Measurements from ENCODE around the gene SLC2A6. TPM values are rescaled to one million over a fixed set of nuclear protein-coding genes. Genes with fewer than 3 reads are reported as not detected.

Gene SLC2A6
- total RNA-seq, 1 experiment from 2014 or later, result 18.7 TPM

- no peak overlapping the region for H4K91ac ChIP-seq (ENCODE audit: insufficient read length, low read depth, low read length)
- H3K9me3 ChIP-seq (ENCODE audit: control insufficient read depth, low read depth, low read length), result no peaks in the 10 kb centered on the region
- Mint-ChIP-seq H3K36me3 (ENCODE audit: insufficient read depth in 1 of 3, low read depth in 3 of 3) (peaks cover 11 to 20% (median 12%) of the 10 kb centered on the region in 3 experiments; a peak in 6 of 7 replicates), H3K27ac (no peak overlapping the region), H3K4me1 (peaks cover 4 to 11% of the 10 kb centered on the region in 2 experiments), H3K27me3 (ENCODE audit: low read depth) (peaks cover 7% of the 10 kb centered on the region), H3K9me3 (no peaks in the 10 kb centered on the region), H3K4me3 (no peak overlapping the region)
- no peak overlapping the region for H3K4ac ChIP-seq (ENCODE audit: low read depth, low read length)
- no peak for DNase-seq
- H3K4me2 ChIP-seq (ENCODE audit: insufficient read depth, insufficient read length, low read length), result no peak overlapping the region
- no CpG with 5 or more reads among the region's 27 CpGs for WGBS (ENCODE audit: extremely low coverage, insufficient read length, low lambda C conversion rate)
- no peaks in the 10 kb centered on the region; the same call in 1 of the 2 replicates for H3K79me2 ChIP-seq (ENCODE audit: insufficient read depth, low read length)
- no peak overlapping the region for H3T11ph ChIP-seq (ENCODE audit: low read length)
- H4K8ac ChIP-seq (replicated peaks; ENCODE audit: insufficient read length, low read depth, low read length), result no peak overlapping the region
- H2BK20ac ChIP-seq (ENCODE audit: low read depth, low read length, poor library complexity, severe bottlenecking), result no peak overlapping the region
- no peaks in the 10 kb centered on the region for H3K27me3 ChIP-seq (ENCODE audit: insufficient read depth, low read length)
- H3K23ac ChIP-seq (ENCODE audit: insufficient read length, low read depth, low read length), result no peak overlapping the region
- no peak overlapping the region for H2AK5ac ChIP-seq (ENCODE audit: insufficient read length, low read length)
- H3K14ac ChIP-seq (ENCODE audit: insufficient read depth, low read length), result no peak overlapping the region
- no peak overlapping the region for H2AFZ ChIP-seq (ENCODE audit: low read length)
- H2BK12ac ChIP-seq (ENCODE audit: insufficient read length, low read depth, low read length), result no peak overlapping the region
- H2BK15ac ChIP-seq (ENCODE audit: low read depth, low read length), result no peak overlapping the region
- H3K4me1 ChIP-seq (ENCODE audit: insufficient read depth, low read length), result 0 out of 2 replicates have a peak, but pooled peaks cover 2% of the 10 kb centered on the region
- H2BK5ac ChIP-seq (ENCODE audit: insufficient read length, low read length), result no peak overlapping the region
- no peak overlapping the region for H4K5ac ChIP-seq (ENCODE audit: insufficient read length, low read depth, low read length)
- H3K9ac ChIP-seq (ENCODE audit: extremely low read depth, insufficient read length, low read length), result no peak overlapping the region
- no peaks in the 10 kb centered on the region for H4K20me1 ChIP-seq (ENCODE audit: control insufficient read depth, insufficient read depth, insufficient read length)
- no peak overlapping the region for H2BK120ac ChIP-seq (ENCODE audit: low read depth, low read length, poor library complexity, severe bottlenecking)
- peaks cover 13% of the 10 kb centered on the region for H3K23me2 ChIP-seq (ENCODE audit: insufficient read length, low read depth, low read length, poor library complexity, severe bottlenecking)
- TF ChIP-seq, protein P1, sequence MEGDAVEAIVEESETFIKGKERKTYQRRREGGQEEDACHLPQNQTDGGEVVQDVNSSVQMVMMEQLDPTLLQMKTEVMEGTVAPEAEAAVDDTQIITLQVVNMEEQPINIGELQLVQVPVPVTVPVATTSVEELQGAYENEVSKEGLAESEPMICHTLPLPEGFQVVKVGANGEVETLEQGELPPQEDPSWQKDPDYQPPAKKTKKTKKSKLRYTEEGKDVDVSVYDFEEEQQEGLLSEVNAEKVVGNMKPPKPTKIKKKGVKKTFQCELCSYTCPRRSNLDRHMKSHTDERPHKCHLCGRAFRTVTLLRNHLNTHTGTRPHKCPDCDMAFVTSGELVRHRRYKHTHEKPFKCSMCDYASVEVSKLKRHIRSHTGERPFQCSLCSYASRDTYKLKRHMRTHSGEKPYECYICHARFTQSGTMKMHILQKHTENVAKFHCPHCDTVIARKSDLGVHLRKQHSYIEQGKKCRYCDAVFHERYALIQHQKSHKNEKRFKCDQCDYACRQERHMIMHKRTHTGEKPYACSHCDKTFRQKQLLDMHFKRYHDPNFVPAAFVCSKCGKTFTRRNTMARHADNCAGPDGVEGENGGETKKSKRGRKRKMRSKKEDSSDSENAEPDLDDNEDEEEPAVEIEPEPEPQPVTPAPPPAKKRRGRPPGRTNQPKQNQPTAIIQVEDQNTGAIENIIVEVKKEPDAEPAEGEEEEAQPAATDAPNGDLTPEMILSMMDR (conservative IDR thresholded peaks at IDR 0.05), result no peak
- no peaks in the 10 kb centered on the region for H3K79me1 ChIP-seq (ENCODE audit: insufficient read depth, low read depth, low read length, poor library complexity, severe bottlenecking)
- H3K27ac ChIP-seq (ENCODE audit: insufficient read length, low read depth, low read length), result no peak overlapping the region
- no peak overlapping the region for H3K56ac ChIP-seq (ENCODE audit: insufficient read length, low read depth, low read length)
- H3K18ac ChIP-seq (ENCODE audit: insufficient read length, low read depth, low read length), result no peak overlapping the region
Measured at GRCh38 chr9:133475292-133476012, 3.4 kb downstream of the SLC2A6 start.
